Stomach (tissue), 9 donors: ENCODE data around the gene ADCK2. TPM values are rescaled to one million over a fixed set of nuclear protein-coding genes. Genes with fewer than 3 reads are reported as not detected.

Experiments
- DNase-seq, 2 donors: peaks; one replicate each; pipeline versions ENCODE4 v3.0.0 to v3.0.0-alpha.2; 2013 to 2019
- H3K27ac ChIP-seq, 5 donors: fragments of 200-600 bp in 4 of 5; sonication (generic) in 4 of 5; one replicate each; pipeline ENCODE4 v1.5.1; 2013 to 2019; ENCODE audit warnings: mild to moderate bottlenecking in 1 of 5, moderate library complexity in 1 of 5
- H3K27me3 ChIP-seq, 3 donors: fragments of 200-600 bp; sonication (generic); one replicate each; pipeline ENCODE4 v1.5.1; 2017 to 2019; ENCODE audit warnings: mixed run types in 1 of 3
- H3K36me3 ChIP-seq, 4 donors: fragments of 200-600 bp; sonication (generic); 1 replicate in 3 of 4; 2 replicates in 1 of 4; pipeline ENCODE4 v1.5.1; 2016 to 2019
- H3K4me1 ChIP-seq, 4 donors: fragments of 200-600 bp; sonication (generic); one replicate each; pipeline ENCODE4 v1.5.1; 2016 to 2019
- H3K4me3 ChIP-seq, 4 donors: fragments of 200-600 bp; sonication (generic) in 3 of 4; one replicate each; pipeline ENCODE4 v1.5.1; 2016 to 2019; ENCODE audit warnings: mild to moderate bottlenecking in 1 of 4
- H3K9me3 ChIP-seq, 4 donors: fragments of 200-600 bp; sonication (generic); one replicate each; pipeline ENCODE4 v1.5.1; 2016 to 2019
- CTCF ChIP-seq, 7 experiments: fragments of 450-650 bp in 4 of 7; fragments of 200-600 bp in 3 of 7; sonication (generic) in 3 of 7; IDR thresholded peaks; one replicate each; pipeline ENCODE4 v1.5.1; 2016 to 2019; ENCODE audit warnings: antibody characterized with exemption in 7 of 7, control low read depth in 2 of 7, mild to moderate bottlenecking in 1 of 7
- EP300 ChIP-seq: sonication (generic); formaldehyde crosslinking; IDR thresholded peaks from one replicate; pipeline ENCODE4 v1.6.1; 2017; ENCODE audit warnings: antibody characterized with exemption
- POLR2A ChIP-seq, 4 donors: fragments of 450-650 bp; IDR thresholded peaks; one replicate each; pipeline ENCODE4 v1.6.1; 2016; ENCODE audit warnings: antibody characterized with exemption in 4 of 4, control low read depth in 2 of 4, mild to moderate bottlenecking in 1 of 4, moderate library complexity in 1 of 4
- POLR2AphosphoS5 ChIP-seq, 3 donors: sonication (generic); formaldehyde crosslinking; IDR thresholded peaks; one replicate each; pipeline ENCODE4 v1.6.1; 2016; ENCODE audit warnings: antibody characterized with exemption in 3 of 3
- WGBS, 5 donors: extraction: QIAGEN DNeasy Blood & Tissue Kit in 3 of 5; methylation state at CpG; one replicate each; pipeline versions ENCODE4 v1.1.5 to v1.1.7; 2013 to 2018; 5-methylcytosine and 5-hydroxymethylcytosine counted together
- intact Hi-C: fragments of 100-400 bp; cut with DNase I; formaldehyde crosslinking; loops from one replicate; pipeline ENCODE4 v1.15.1; 2023; ENCODE audit warnings: low total_unique reads
- polyA plus RNA-seq, 3 donors: library from polyadenylated mRNA; stranded (reverse); fragments of 200-250 nt; gene quantifications; one replicate each; pipeline ENCODE4 v1.2.3, GENCODE V29; 2013
- total RNA-seq, 5 donors: library from RNA; depleted of rRNA; stranded (reverse); fragments of >200 nt; gene quantifications; one replicate each; pipeline versions ENCODE4 v1.1.0 to v1.2.3, GENCODE V29; 2014 to 2016
- donor health status: healthy with polysubstance abuse.
- donor health status: Bipolar disorder and iron deficiency.
- donor health status: healthy.

Gene ADCK2
- total and polyA plus RNA-seq, 8 donors: 2.7 to 62.3 (median 20.7) TPM

- DNase-seq: peak; percentile 62 to 92
- intact Hi-C loops: loop anchor here (5.0 kb wide), 1 partner anchor 136 kb away; no protein-coding TSS in a partner anchor
- no peaks in the 10 kb centered on the region for H3K36me3 ChIP-seq
- H3K9me3 ChIP-seq: no peaks in the 10 kb centered on the region
- TF ChIP-seq POLR2A (IDR thresholded peaks at IDR 0.05): no peak
- TF ChIP-seq POLR2AphosphoS5 (IDR thresholded peaks at IDR 0.05): peak in 1 of 3 donors; percentile 53
- peak in 5 of 7 experiments; percentile 77 to 94 (median 80) for TF ChIP-seq CTCF (IDR thresholded peaks at IDR 0.05)
- H3K4me1 ChIP-seq: peaks cover 16 to 47% (median 25%) of the 10 kb centered on the region in 4 donors
- H3K27me3 ChIP-seq: no peaks in the 10 kb centered on the region
- no peak overlapping the region for H3K27ac ChIP-seq
- no peak overlapping the region for H3K4me3 ChIP-seq
- 14 to 23% (median 20%) methylated on average over 14 to 15 of the region's 15 CpGs for WGBS, 5 donors
Measured at GRCh38 chr7:140653319-140654108, 19.2 kb upstream of the ADCK2 start.

- Histone ChIP-seq H3K27me3 (no peaks in the 10 kb centered on the region), H3K4me1 (peaks cover 16 to 47% (median 25%) of the 10 kb centered on the region in 4 donors), H3K9me3 (no peaks in the 10 kb centered on the region), H3K27ac (no peak overlapping the region), H3K4me3 (no peak overlapping the region), H3K36me3 (no peaks in the 10 kb centered on the region)
- 55 to 83% (median 69%) methylated on average over 2 of the region's 2 CpGs for WGBS, 5 donors
- intact Hi-C loops: loop anchor here (5.0 kb wide), 1 partner anchor 137 kb away; no protein-coding TSS in a partner anchor
- TF ChIP-seq CTCF (IDR thresholded peaks at IDR 0.05) (no peak), POLR2A (IDR thresholded peaks at IDR 0.05) (no peak), EP300 (no peak), POLR2AphosphoS5 (IDR thresholded peaks at IDR 0.05) (no peak)
- no peak for DNase-seq
Measured at GRCh38 chr7:140654109-140654387, 18.7 kb upstream of the ADCK2 start.

- Histone ChIP-seq H3K27ac (no peak overlapping the region), H3K36me3 (no peaks in the 10 kb centered on the region), H3K9me3 (no peaks in the 10 kb centered on the region), H3K4me1 (peaks cover 16 to 47% (median 25%) of the 10 kb centered on the region in 4 donors), H3K27me3 (no peaks in the 10 kb centered on the region), H3K4me3 (no peak overlapping the region)
- 94 to 98% (median 96%) methylated on average over 4 of the region's 4 CpGs for WGBS, 5 donors
- intact Hi-C loops: loop anchor here (5.0 kb wide), 1 partner anchor 137 kb away; no protein-coding TSS in a partner anchor
- TF ChIP-seq EP300 (no peak), CTCF (IDR thresholded peaks at IDR 0.05) (no peak), POLR2A (IDR thresholded peaks at IDR 0.05) (no peak), POLR2AphosphoS5 (IDR thresholded peaks at IDR 0.05) (no peak)
- DNase-seq: no peak
Measured at GRCh38 chr7:140654661-140655060, 18.1 kb upstream of the ADCK2 start.

- no peaks in the 10 kb centered on the region for H3K9me3 ChIP-seq
- TF ChIP-seq POLR2AphosphoS5 (IDR thresholded peaks at IDR 0.05) (no peak), POLR2A (IDR thresholded peaks at IDR 0.05) (no peak), CTCF (IDR thresholded peaks at IDR 0.05) (no peak), EP300 (no peak)
- no peak for DNase-seq
- 83 to 92% (median 91%) methylated on average over 16 of the region's 16 CpGs for WGBS, 5 donors
- no peaks in the 10 kb centered on the region for H3K27me3 ChIP-seq
- intact Hi-C loops: no loop called here
- H3K4me3 ChIP-seq: peak overlapping the region in 2 of 4 donors; percentile 28 to 32
- peaks cover 16 to 47% (median 25%) of the 10 kb centered on the region in 4 donors for H3K4me1 ChIP-seq
- no peaks in the 10 kb centered on the region for H3K36me3 ChIP-seq
- H3K27ac ChIP-seq: peak overlapping the region in 4 of 5 donors; percentile 16 to 78 (median 66)
Measured at GRCh38 chr7:140655511-140656408, 17.0 kb upstream of the ADCK2 start.
